Uterus (tissue), 2 donors: ENCODE measurements around the gene POU2AF3.

ENCODE experiments used
- POLR2A ChIP-seq, 2 donors: fragments of 450-650 bp; IDR thresholded peaks; one replicate each; pipeline ENCODE4 v1.6.1; 2016; ENCODE audit warnings: antibody characterized with exemption in 2 of 2, mild to moderate bottlenecking in 1 of 2, moderate library complexity in 1 of 2
- TF ChIP-seq, protein P1 (sequence below), 4 experiments: fragments of 200-600 bp in 2 of 4; fragments of 450-650 bp in 2 of 4; sonication (generic) in 2 of 4; IDR thresholded peaks; one replicate each; pipeline ENCODE4 v1.5.1; 2016 to 2019; ENCODE audit warnings: antibody characterized with exemption in 4 of 4, mild to moderate bottlenecking in 2 of 4, moderate library complexity in 1 of 4

GRCh38 chr11:111351374-111352055, 53.2 kb downstream of the POU2AF3 start:
- TF ChIP-seq, protein P1, sequence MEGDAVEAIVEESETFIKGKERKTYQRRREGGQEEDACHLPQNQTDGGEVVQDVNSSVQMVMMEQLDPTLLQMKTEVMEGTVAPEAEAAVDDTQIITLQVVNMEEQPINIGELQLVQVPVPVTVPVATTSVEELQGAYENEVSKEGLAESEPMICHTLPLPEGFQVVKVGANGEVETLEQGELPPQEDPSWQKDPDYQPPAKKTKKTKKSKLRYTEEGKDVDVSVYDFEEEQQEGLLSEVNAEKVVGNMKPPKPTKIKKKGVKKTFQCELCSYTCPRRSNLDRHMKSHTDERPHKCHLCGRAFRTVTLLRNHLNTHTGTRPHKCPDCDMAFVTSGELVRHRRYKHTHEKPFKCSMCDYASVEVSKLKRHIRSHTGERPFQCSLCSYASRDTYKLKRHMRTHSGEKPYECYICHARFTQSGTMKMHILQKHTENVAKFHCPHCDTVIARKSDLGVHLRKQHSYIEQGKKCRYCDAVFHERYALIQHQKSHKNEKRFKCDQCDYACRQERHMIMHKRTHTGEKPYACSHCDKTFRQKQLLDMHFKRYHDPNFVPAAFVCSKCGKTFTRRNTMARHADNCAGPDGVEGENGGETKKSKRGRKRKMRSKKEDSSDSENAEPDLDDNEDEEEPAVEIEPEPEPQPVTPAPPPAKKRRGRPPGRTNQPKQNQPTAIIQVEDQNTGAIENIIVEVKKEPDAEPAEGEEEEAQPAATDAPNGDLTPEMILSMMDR (IDR thresholded peaks at IDR 0.05): no peak
- no peak for TF ChIP-seq POLR2A (IDR thresholded peaks at IDR 0.05)
